Rectal smooth muscle tissue (tissue), 1 donor: ENCODE data around the gene MTCL3.
A peak's percentile ranks its signal among the peaks of the same experiment; 100 is the strongest.

Experiments
- H3K27ac ChIP-seq: one replicate; pipeline ENCODE4 v1.7.0; 2013; ENCODE audit warnings: low read depth, low read length, inconsistent platforms
- H3K27me3 ChIP-seq: one replicate; pipeline ENCODE4 v1.7.0; 2013; ENCODE audit warnings: low read length; ENCODE audit not compliant: control insufficient read depth, insufficient read depth
- H3K36me3 ChIP-seq: one replicate; pipeline ENCODE4 v1.7.0; 2013; ENCODE audit warnings: low read length; ENCODE audit not compliant: control insufficient read depth, insufficient read depth
- H3K4me1 ChIP-seq: one replicate; pipeline ENCODE4 v1.7.0; 2013; ENCODE audit warnings: low read length; ENCODE audit not compliant: control insufficient read depth, insufficient read depth
- H3K4me3 ChIP-seq: one replicate; pipeline ENCODE4 v1.7.0; 2013; ENCODE audit warnings: low read length
- H3K9ac ChIP-seq: one replicate; pipeline ENCODE4 v1.7.0; 2013; ENCODE audit warnings: low read length

Gene MTCL3

DNA sequence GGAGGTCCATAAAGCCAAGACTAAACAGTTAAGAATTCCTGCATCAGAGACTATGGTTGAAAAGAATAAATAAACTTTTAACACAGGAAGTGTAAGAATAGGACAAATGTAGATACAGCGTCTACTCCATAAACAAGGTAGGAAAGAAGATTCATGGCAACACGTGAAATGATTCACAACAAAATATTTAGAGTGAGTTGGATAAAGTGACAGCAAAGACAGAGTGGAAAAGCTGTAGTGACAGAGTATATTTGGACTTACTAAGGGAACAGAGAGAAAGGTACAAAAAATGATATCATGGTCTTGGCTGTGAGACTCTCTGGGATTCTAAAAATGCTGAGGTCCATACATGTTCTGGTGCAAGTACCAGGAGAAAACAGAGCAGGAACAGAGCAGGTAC lies 38.0 kb downstream of the MTCL3 start:
- H3K27me3 ChIP-seq, result no peaks in the 10 kb centered on the region
- no peak overlapping the region for H3K4me3 ChIP-seq
- no peaks in the 10 kb centered on the region for H3K4me1 ChIP-seq
- no peak overlapping the region for H3K9ac ChIP-seq
- no peak overlapping the region for H3K27ac ChIP-seq
- H3K36me3 ChIP-seq, result no peaks in the 10 kb centered on the region

DNA sequence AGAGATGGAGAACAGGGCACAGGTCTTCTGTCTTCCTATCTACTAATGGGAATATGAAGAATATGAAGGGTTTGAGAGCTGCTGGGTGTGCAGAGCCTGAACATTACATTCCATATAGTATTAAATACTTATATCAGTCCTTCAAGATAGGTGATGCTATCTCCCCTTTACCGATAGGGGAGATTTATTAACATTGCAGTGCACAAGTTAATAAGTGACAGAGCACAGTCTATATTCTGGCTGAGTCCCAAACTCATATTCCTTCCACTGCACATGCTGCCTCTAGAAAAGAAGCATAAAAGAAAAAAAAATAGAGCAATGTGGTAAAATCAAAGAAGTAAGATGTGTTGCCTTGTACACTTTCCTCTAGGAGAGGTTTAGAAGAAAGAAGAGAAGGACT lies 41.5 kb downstream of the MTCL3 start:
- Histone ChIP-seq H3K27ac (no peak overlapping the region), H3K36me3 (no peaks in the 10 kb centered on the region), H3K4me1 (no peaks in the 10 kb centered on the region), H3K9ac (no peak overlapping the region), H3K4me3 (no peak overlapping the region), H3K27me3 (no peaks in the 10 kb centered on the region)

DNA sequence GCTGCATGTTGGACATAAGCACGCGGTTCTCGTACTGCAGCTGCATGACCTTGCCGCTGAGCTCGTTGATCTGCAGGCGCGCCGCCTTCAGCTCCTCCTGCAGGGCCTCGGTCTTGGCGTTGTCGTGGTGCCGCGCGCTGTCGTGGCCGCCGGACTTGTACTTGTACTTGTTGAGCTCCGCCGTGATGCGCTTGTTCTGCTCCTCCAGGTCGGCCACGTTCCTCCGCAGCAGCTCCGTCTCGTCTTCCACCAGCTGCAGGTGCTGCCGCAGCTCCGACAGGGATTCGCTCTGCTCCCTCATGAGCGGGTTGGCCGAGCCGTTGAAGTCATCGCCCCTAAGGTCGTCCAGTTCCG lies 43.3 kb downstream of the MTCL3 start:
- no peak overlapping the region for H3K9ac ChIP-seq
- H3K4me3 ChIP-seq, result no peak overlapping the region
- no peaks in the 10 kb centered on the region for H3K4me1 ChIP-seq
- no peaks in the 10 kb centered on the region for H3K36me3 ChIP-seq
- H3K27me3 ChIP-seq, result no peaks in the 10 kb centered on the region
- H3K27ac ChIP-seq, result no peak overlapping the region

DNA sequence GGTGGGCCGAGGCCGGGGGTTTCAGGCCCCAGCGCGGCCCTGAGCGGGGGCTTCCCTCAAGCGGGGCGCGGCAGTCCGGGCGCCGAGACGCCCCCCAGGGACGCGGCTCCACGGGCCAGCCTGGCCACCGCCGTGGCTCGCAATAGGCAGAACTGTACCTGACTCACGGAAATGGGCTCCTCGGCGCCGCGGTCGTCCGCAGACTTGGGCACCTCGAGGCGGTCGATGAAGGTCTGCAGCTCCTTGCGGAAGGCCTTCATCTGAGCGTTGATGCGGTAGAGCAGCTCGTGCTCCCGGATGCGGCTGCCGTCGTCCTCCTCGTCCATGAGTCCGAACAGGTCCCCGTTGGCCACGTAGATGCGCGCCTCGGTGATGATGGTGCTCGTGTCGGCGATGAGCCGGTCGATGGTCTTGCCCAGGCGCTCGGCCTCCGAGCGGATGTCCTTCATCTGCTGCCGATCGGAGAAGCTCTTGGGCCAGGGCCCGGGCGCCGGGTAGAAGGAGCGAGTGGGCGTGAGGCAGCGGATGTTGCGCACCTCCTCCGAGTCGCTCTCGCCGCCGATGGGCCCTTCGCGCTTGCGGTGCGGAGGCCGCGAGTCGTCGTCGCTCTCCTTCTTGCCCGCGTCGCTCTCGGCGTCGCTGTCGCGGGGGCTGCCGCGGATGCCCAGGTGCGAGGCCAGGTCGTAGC lies 43.9 kb downstream of the MTCL3 start:
- Histone ChIP-seq H3K9ac (no peak overlapping the region), H3K4me3 (no peak overlapping the region), H3K36me3 (no peaks in the 10 kb centered on the region), H3K27ac (no peak overlapping the region), H3K4me1 (no peaks in the 10 kb centered on the region), H3K27me3 (no peaks in the 10 kb centered on the region)

DNA sequence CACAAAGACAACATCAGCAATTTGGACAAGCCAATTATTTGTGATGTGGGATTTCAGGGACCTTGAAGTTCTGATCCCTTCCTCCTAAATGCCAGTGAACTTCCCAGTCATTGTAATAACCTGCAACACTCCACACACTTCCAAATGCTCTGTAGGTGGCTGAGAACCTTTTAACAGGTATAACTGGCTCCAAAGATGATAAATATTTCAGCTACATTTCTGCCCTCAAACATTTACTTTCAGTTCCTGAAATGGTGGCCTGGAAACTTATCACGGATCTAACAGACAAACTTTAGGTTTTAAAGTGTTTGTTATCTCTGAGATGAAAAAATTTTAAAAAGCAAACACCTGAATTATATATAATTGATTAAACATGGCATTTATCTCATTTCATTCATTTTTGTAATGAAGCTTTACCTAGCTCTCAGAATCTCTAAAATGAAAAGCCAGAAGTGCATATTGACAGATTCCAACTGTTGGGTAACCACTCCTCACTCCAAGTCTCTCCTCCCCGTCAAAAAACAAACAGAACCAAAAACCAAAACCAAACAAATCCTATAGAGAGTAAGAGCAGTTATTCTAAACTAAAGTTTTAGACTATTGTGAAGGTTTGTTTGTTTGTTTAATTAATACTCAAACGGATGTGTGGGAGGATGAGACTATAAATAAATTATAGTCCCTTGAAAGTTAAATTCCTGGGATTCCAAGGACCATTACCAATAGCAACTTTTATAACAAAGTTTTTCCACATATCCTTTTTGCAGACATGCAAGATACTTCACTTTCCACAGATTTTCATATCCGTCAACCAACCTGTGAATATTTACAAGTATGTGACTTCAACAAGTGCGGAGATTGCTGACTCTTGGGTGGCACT lies 47.5 kb downstream of the MTCL3 start:
- Histone ChIP-seq H3K4me1 (no peaks in the 10 kb centered on the region), H3K36me3 (no peaks in the 10 kb centered on the region), H3K9ac (no peak overlapping the region), H3K27ac (no peak overlapping the region), H3K4me3 (no peak overlapping the region), H3K27me3 (no peaks in the 10 kb centered on the region)

DNA sequence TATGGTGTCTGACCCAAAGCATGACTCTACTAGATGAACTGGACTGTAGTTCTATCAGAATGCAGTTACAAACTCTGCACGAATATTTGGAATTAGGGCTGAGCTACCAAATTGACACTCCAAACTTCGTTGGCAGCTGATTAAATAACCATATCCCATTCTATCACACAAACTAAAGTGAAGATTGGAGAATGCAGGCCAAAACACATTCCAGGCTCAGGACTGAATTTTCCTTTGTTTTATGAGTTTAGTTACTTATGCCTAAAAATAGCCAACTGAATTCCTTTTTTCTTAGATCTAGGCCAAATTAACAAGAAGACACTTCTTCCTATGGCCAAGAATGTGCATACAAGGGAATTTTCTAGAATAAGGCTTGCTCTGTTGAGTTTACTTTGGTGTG lies 50.2 kb downstream of the MTCL3 start:
- no peaks in the 10 kb centered on the region for H3K36me3 ChIP-seq
- H3K4me3 ChIP-seq, result no peak overlapping the region
- H3K27me3 ChIP-seq, result no peaks in the 10 kb centered on the region
- H3K27ac ChIP-seq, result no peak overlapping the region
- no peak overlapping the region for H3K9ac ChIP-seq
- H3K4me1 ChIP-seq, result no peaks in the 10 kb centered on the region

DNA sequence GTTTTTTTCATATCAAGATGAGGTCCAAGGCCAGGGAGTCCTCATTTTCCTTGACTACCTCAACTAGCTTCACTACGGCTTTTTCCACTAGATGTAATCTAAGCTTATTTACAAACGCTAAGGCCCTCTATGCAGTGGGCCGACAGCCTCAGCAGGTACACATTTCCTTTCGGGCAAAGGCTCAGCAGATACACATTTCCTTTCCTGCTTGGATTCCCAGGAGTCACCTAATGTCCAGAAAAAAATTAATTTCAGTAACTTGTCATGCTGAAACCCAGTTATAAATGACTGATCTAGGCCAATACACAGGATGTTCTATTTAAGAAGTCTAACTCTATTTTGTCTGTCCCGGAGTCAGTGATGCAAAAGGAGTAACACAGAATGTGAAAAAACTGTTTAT lies 52.7 kb downstream of the MTCL3 start:
- Histone ChIP-seq H3K9ac (no peak overlapping the region), H3K4me1 (no peaks in the 10 kb centered on the region), H3K4me3 (no peak overlapping the region), H3K36me3 (no peaks in the 10 kb centered on the region), H3K27me3 (no peaks in the 10 kb centered on the region), H3K27ac (no peak overlapping the region)

DNA sequence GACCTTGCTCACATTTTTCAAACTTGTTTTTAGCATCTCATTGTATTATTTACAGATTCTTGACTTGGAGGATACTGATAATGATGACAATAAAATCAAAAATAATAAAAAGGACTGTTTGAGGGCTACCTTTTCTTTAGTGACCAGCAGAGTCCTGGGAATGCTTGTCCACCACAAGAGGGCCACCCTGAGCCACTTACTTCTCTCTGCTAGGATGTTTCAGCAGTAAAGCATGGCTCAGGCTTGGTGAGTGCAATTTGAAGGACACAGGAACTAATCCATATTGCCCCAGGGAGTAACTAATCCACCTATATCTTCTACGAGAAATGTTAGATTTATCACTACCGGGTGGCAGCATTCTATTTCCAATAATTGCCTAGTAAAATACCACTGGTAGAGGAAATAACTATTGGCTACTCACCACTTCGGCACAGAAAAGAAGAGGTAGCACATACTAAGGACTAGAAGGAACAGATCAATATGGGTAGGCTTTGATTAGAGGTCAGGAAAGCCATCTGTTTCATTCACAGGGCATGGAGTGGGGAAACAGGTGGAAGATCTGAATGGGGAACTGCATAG lies 54.2 kb downstream of the MTCL3 start:
- Histone ChIP-seq H3K27ac (peak overlapping the region; percentile 34), H3K27me3 (no peaks in the 10 kb centered on the region), H3K9ac (no peak overlapping the region), H3K4me1 (peaks cover 2% of the 10 kb centered on the region), H3K4me3 (no peak overlapping the region), H3K36me3 (no peaks in the 10 kb centered on the region)

DNA sequence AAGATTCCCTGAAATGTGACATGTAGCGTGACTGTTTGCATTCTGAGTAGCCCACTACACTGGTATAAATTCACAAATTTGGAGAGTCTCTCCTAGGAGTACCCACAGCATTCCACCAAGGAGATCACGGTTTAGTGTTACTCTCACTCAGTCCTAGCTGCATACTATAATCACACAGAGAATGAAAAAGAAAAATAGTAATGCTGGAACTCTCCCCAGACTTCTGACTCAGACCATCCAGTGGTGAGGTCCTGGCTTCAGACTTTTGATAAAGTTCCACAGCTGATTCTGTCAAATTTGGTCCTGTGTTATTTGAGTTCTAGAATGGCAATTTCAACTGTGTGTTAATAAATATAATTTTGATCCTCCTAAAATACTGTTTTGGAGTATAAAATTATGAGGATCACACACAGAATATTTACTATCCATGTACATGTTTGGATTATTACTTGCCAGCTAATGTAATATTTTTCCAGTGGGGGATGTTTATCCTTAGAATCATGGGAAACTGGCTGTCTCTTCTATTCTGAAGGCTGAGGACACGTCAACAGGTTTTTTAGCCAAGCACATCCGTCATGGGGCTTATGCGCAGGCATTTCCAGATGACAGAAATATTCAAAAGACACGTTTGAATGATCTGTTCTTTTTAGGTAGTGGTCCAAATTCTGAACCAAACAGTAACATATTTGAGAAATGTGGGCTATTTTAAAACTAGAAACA lies 54.8 kb downstream of the MTCL3 start:
- Histone ChIP-seq H3K27ac (peak overlapping the region; percentile 34), H3K27me3 (no peaks in the 10 kb centered on the region), H3K4me1 (peaks cover 7% of the 10 kb centered on the region), H3K36me3 (no peaks in the 10 kb centered on the region), H3K9ac (no peak overlapping the region), H3K4me3 (no peak overlapping the region)

DNA sequence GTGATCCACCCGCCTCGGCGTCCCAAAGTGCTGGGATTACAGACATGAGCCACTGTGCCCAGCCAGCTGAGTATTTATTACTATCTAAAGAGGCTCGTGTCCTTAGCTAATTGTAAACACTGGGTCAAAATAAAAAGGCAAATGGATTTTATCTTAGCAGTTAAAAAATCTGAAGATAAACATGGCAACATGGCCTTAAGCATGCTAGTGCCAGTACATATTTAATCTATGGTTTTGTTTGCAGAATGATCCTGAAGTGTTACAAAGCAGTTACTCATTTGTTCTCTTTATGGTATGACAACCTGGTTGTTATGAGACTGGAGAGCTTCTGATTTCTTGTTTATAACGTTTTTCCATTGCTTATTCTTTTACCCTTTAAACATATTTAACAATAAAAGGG lies 56.1 kb downstream of the MTCL3 start:
- H3K4me1 ChIP-seq, result peaks cover 10% of the 10 kb centered on the region

DNA sequence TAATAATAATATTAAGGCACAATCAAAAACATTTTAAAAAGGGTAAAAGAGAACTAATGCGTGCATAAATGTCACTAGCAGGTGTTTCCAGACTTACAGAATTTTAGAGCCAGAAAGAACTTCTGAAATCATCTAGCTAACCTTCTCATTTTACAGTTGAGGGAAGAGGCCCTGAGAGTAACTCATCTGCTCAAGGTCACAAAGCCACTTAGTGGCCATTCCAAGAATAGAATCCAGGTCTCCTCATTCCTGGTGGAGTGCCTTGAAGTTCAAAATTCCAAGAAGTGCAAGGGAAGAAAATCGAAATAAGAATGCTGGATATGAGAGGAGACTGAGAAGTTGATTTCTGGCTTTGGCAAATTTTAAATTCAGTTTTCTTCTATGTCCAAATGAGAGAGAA lies 56.8 kb downstream of the MTCL3 start:
- peak overlapping the region; percentile 28 for H3K27ac ChIP-seq
- no peak overlapping the region for H3K9ac ChIP-seq
- H3K4me1 ChIP-seq, result peaks cover 13% of the 10 kb centered on the region
- H3K36me3 ChIP-seq, result no peaks in the 10 kb centered on the region
- H3K27me3 ChIP-seq, result no peaks in the 10 kb centered on the region
- H3K4me3 ChIP-seq, result no peak overlapping the region

More for the DNA sequence above, 56.1 kb downstream of the MTCL3 start:
- Histone ChIP-seq H3K27me3 (no peaks in the 10 kb centered on the region), H3K4me3 (no peak overlapping the region), H3K27ac (no peak overlapping the region), H3K9ac (no peak overlapping the region), H3K36me3 (no peaks in the 10 kb centered on the region)

DNA sequence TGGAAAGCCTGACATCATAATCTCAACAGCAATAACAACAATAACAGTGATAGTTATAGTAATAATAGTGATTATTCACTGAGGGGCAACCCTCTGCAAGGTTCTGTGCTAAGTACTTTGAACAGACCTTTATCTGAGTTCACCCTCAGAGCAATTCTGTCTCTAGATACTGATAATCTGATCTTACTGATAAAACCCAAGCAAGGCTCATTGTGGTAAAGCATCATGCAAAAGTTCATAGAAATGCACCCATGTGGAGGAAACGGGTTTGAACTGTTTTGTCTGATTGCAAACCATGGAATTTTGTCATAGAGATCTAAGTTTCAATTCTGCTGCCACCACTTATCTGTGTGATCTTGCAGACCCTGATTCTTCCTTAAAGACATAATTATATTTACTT lies 58.7 kb downstream of the MTCL3 start:
- H3K27ac ChIP-seq, result no peak overlapping the region
- no peaks in the 10 kb centered on the region for H3K36me3 ChIP-seq
- H3K9ac ChIP-seq, result no peak overlapping the region
- H3K27me3 ChIP-seq, result no peaks in the 10 kb centered on the region
- peaks cover 15% of the 10 kb centered on the region for H3K4me1 ChIP-seq
- no peak overlapping the region for H3K4me3 ChIP-seq
